Neural crest cell (in vitro differentiated cells): ENCODE data around the gene SLC39A1. TPM values are rescaled to one million over a fixed set of nuclear protein-coding genes. Genes with fewer than 3 reads are reported as not detected.
"Not testable (repeated sequence)": the region's sequence is repeated elsewhere in the genome, so short reads cannot be mapped to it uniquely, and the experiment has no call there.

Experiments used
- DNase-seq: peaks from one replicate; pipeline ENCODE4 v3.0.0; 2021; ENCODE audit warnings: low read depth, mixed read lengths, low spot score
- H3K27ac Mint-ChIP-seq: one replicate; pipeline ENCODE4 v1.8.0; 2021; ENCODE audit warnings: mild to moderate bottlenecking, mixed read lengths; ENCODE audit not compliant: unreplicated experiment
- H3K27me3 Mint-ChIP-seq: 2 replicates; pipeline ENCODE4 v1.8.0; 2021; ENCODE audit warnings: low read depth, mild to moderate bottlenecking, mixed read lengths
- H3K36me3 Mint-ChIP-seq: 2 replicates; pipeline ENCODE4 v1.8.0; 2021; ENCODE audit warnings: low read depth, mild to moderate bottlenecking, mixed read lengths
- H3K4me1 Mint-ChIP-seq: 2 replicates; pipeline ENCODE4 v1.8.0; 2021; ENCODE audit warnings: mixed read lengths
- H3K4me3 Mint-ChIP-seq: one replicate; pipeline ENCODE4 v1.8.0; 2021; ENCODE audit warnings: mild to moderate bottlenecking, mixed read lengths
- H3K9me3 Mint-ChIP-seq: 2 replicates; pipeline ENCODE4 v1.8.0; 2021; ENCODE audit warnings: mixed read lengths
- CTCF ChIP-seq: fragments of 200-600 bp; sonication (generic); conservative IDR thresholded peaks from 2 replicates; pipeline ENCODE4 v1.5.0; 2021; ENCODE audit warnings: antibody characterized with exemption, mild to moderate bottlenecking
- microRNA-seq: library from miRNA; unstranded; fragments of <30 nt; microRNA quantifications from one replicate; pipeline ENCODE4, GENCODE V29; 2020
- total RNA-seq: library from RNA; stranded (reverse); gene quantifications from 2 replicates; pipeline ENCODE4 v1.2.1, GENCODE V29; 2021

SLC39A1 gene
- total RNA-seq, 1 donor from 2014 or later: 113 TPM

GRCh38 chr1:153912349-153912748, 51.0 kb downstream of the SLC39A1 start:
- Mint-ChIP-seq H3K27me3 (no peaks in the 10 kb centered on the region), H3K27ac (no peak overlapping the region), H3K4me1 (peaks cover 10% of the 10 kb centered on the region), H3K36me3 (peaks cover 2% of the 10 kb centered on the region), H3K4me3 (no peak overlapping the region), H3K9me3 (no peaks in the 10 kb centered on the region)
- no peak for DNase-seq
- TF ChIP-seq CTCF: no peak

GRCh38 chr1:153910560-153910959, 52.8 kb downstream of the SLC39A1 start:
- H3K27ac Mint-ChIP-seq, H3K27me3 Mint-ChIP-seq, H3K4me1 Mint-ChIP-seq, DNase-seq, H3K9me3 Mint-ChIP-seq, H3K4me3 Mint-ChIP-seq: not testable (repeated sequence)
- H3K36me3 Mint-ChIP-seq: peaks cover 11% of the 10 kb centered on the region

Small RNA genes lying within 50 kb of the gene (microRNA-seq; reads per million reads assigned to microRNA genes)
- gene MIR6737: 1.8 reads per million

Other genes starting within 250 kb of the SLC39A1 start
- 78.4 and 79.2 TPM in 2 replicates for gene INTS3, start 235.5 kb downstream of the SLC39A1 start, total RNA-seq
- gene SLC27A3, start 188.1 kb downstream of the SLC39A1 start, total RNA-seq: 16.8 and 18.1 TPM in 2 replicates
- 49.7 and 52.5 TPM in 2 replicates for gene GATAD2B, start 40.6 kb downstream of the SLC39A1 start, total RNA-seq
- gene DENND4B, start 16.8 kb downstream of the SLC39A1 start, total RNA-seq: 71.6 and 75.2 TPM in 2 replicates
- gene CRTC2, start 4.9 kb downstream of the SLC39A1 start, total RNA-seq: 34.1 and 34.7 TPM in 2 replicates
- 18.2 and 20.0 TPM in 2 replicates for gene CREB3L4, start 4.4 kb upstream of the SLC39A1 start, total RNA-seq
- 72.9 and 74.2 TPM in 2 replicates for gene JTB, start 14.1 kb upstream of the SLC39A1 start, total RNA-seq
- gene RAB13, start 22.8 kb upstream of the SLC39A1 start, total RNA-seq: 90.9 and 91.5 TPM in 2 replicates
- gene RPS27, start 27.2 kb upstream of the SLC39A1 start, total RNA-seq: 1,806 and 2,076 TPM in 2 replicates
- gene NUP210L, start 191.5 kb upstream of the SLC39A1 start, total RNA-seq: 0.05 TPM in 1 of 2 replicates, not detected in the other
- 364 and 373 TPM in 2 replicates for gene TPM3, start 228.6 kb upstream of the SLC39A1 start, total RNA-seq
- gene CFAP141, start 242.8 kb upstream of the SLC39A1 start, total RNA-seq: not detected in 2 replicates